Large intestine (tissue), 3 donors: ENCODE data around the gene VEPH1. TPM values are rescaled to one million over a fixed set of nuclear protein-coding genes. Genes with fewer than 3 reads are reported as not detected.

ENCODE experiments used
- DNase-seq, 2 donors: peaks; one replicate each; pipeline versions ENCODE4 v3.0.0 to v3.0.0-alpha.2; 2013
- H3K27ac ChIP-seq: one replicate; pipeline ENCODE4 v1.5.1; 2013; ENCODE audit warnings: low read length
- H3K27me3 ChIP-seq: 2 replicates; pipeline ENCODE4 v1.6.1; 2013; ENCODE audit warnings: low read length; ENCODE audit not compliant: control insufficient read depth, insufficient read depth
- H3K36me3 ChIP-seq: 2 replicates; pipeline ENCODE4 v1.6.1; 2013; ENCODE audit warnings: low read length; ENCODE audit not compliant: control insufficient read depth, insufficient read depth
- H3K4me1 ChIP-seq: one replicate; pipeline ENCODE4 v1.6.1; 2013; ENCODE audit warnings: low read length; ENCODE audit not compliant: control insufficient read depth, insufficient read depth
- H3K4me3 ChIP-seq: one replicate; pipeline ENCODE4 v1.5.1; 2013; ENCODE audit warnings: low read length
- H3K9me3 ChIP-seq: one replicate; pipeline ENCODE4 v1.6.1; 2013; ENCODE audit warnings: mild to moderate bottlenecking, low read depth, low read length, moderate library complexity; ENCODE audit not compliant: control insufficient read depth
- WGBS: methylation state at CpG from one replicate; pipeline ENCODE4 v1.1.5; 2013; ENCODE audit warnings: low lambda C conversion rate; ENCODE audit not compliant: insufficient coverage; 5-methylcytosine and 5-hydroxymethylcytosine counted together
- polyA plus RNA-seq: library from polyadenylated mRNA; unstranded; fragments of 120-200 nt; gene quantifications from one replicate; pipeline ENCODE4 v1.2.1, GENCODE V29; 2013

The VEPH1 gene
- polyA plus RNA-seq, 1 donor = 0.63 TPM

GRCh38 chr3:157388976-157389375, 114.2 kb downstream of the VEPH1 start:
- H3K36me3 ChIP-seq = no peaks in the 10 kb centered on the region
- no peak overlapping the region for H3K27ac ChIP-seq
- no peak for DNase-seq
- H3K9me3 ChIP-seq = no peaks in the 10 kb centered on the region
- no peaks in the 10 kb centered on the region for H3K4me1 ChIP-seq
- no peaks in the 10 kb centered on the region for H3K27me3 ChIP-seq
- no peak overlapping the region for H3K4me3 ChIP-seq

DNA sequence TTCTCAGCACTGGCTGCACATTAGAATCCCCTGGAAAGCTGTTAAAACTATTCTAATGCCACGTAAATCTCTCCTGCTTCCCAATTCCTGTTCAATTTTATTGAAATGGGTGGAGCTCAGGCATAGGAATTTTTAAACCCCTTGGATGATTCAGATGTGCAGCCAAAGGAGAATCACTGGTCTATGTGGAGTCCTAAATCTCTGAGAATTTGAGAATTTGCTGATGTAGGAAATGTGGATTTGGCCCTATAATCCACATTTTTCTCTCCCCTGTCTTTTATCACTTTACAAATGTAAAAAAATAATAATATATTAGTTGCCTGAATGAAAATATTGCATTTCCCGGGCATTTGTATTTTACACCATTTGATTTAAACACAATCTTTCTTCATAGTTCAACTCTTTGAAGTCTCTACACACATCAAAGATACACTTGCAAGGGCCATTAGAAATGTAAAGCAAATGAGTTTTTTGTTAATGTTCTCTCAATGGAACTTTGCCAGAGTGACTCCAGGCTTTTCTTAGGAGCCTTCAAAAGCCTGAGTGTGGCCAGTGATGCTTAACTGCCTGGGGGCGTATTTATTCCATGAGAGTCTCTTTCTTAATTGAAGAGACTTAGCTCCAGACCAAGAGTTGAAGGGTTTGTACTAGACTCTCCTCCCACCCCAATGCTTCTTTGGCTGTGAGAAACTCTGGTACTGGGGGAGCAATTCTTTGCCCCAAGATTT, 115.3 kb downstream of the VEPH1 start:
- Histone ChIP-seq H3K36me3 (no peaks in the 10 kb centered on the region), H3K9me3 (no peaks in the 10 kb centered on the region), H3K4me1 (no peaks in the 10 kb centered on the region), H3K27ac (no peak overlapping the region), H3K27me3 (no peaks in the 10 kb centered on the region), H3K4me3 (no peak overlapping the region)
- 86% methylated on average over 1 of the region's 3 CpGs for WGBS
- DNase-seq = no peak

- Histone ChIP-seq H3K27me3 (no peaks in the 10 kb centered on the region), H3K36me3 (no peaks in the 10 kb centered on the region), H3K4me1 (no peaks in the 10 kb centered on the region), H3K9me3 (no peaks in the 10 kb centered on the region), H3K27ac (no peak overlapping the region), H3K4me3 (no peak overlapping the region)
- 94% methylated on average over 3 of the region's 3 CpGs for WGBS
- DNase-seq = no peak
Measured at GRCh38 chr3:157384491-157384890, 118.7 kb downstream of the VEPH1 start.

DNA sequence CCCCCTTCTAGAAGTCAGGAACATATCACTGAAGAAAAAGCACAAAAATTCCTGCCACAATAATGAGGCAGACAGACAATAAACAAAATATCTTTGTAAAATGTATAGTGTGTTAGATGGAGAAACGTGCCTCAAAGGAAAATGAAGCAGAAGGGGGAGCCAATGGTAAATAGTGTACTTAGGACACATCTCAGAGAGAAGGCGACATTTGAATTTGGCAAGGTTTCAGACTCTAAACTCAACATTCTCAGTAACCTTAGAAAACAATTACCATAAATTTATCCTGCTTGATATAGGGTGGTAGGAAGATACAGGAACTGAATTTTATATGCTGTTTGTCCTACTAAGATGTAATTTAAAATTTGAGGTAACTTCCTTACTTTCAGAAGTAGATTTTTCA, 119.2 kb downstream of the VEPH1 start:
- H3K36me3 ChIP-seq = no peaks in the 10 kb centered on the region
- H3K27ac ChIP-seq = no peak overlapping the region
- no peaks in the 10 kb centered on the region for H3K9me3 ChIP-seq
- 83% methylated on average over 1 of the region's 2 CpGs for WGBS
- no peak overlapping the region for H3K4me3 ChIP-seq
- H3K27me3 ChIP-seq = no peaks in the 10 kb centered on the region
- no peak for DNase-seq
- no peaks in the 10 kb centered on the region for H3K4me1 ChIP-seq

DNA sequence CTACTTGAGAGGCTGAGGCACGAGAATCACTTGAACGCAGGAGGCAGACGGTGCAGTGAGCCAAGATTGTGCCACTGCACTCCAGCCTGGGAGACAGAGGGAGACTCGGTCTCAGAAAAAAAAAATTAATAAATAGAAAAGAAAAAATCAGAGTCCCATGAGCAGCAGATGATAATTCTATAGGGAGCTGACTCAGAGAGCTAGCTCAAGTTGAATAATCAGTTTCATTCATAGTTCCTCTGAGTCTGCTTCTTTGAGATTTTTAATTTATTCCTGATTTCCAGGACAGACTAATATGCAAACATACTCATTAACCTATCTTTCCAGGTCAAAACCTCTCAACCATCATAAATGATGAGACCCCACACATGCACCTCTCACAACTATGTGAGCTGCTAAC, 121.6 kb downstream of the VEPH1 start:
- Histone ChIP-seq H3K4me3 (no peak overlapping the region), H3K4me1 (no peaks in the 10 kb centered on the region), H3K36me3 (no peaks in the 10 kb centered on the region), H3K27me3 (no peaks in the 10 kb centered on the region), H3K9me3 (no peaks in the 10 kb centered on the region), H3K27ac (no peak overlapping the region)
- no peak for DNase-seq
- WGBS = no CpG with 5 or more reads among the region's 4 CpGs

DNA sequence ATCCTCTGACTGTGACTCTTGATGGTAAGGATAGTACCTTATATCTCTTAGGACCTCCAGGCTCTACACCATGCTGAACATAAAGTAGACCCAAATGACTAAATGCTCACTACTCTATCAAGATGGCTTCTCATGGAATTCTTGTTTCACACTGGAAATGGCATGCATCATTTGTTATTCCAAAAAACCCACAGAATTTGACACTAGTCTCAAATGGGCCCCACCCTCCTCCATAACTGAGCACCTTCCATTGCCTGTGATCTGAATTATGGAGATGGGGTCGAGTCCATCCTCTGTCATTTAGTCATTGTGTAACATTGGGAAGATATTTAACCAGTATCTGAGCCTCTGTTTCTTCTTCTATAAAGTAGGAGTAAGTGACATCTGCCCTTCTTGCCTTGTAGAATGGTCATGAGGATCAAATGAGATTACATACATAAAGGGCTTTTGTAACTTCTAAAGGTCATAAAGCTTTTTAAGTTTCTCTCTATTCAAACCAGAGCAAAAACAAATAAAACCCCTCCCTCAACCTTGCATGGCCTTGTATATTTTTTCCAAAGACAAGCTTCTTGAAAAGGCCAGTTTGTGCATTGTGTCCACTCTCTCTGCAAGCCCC, 123.6 kb downstream of the VEPH1 start:
- WGBS = no CpG with 5 or more reads among the region's 1 CpG

DNA sequence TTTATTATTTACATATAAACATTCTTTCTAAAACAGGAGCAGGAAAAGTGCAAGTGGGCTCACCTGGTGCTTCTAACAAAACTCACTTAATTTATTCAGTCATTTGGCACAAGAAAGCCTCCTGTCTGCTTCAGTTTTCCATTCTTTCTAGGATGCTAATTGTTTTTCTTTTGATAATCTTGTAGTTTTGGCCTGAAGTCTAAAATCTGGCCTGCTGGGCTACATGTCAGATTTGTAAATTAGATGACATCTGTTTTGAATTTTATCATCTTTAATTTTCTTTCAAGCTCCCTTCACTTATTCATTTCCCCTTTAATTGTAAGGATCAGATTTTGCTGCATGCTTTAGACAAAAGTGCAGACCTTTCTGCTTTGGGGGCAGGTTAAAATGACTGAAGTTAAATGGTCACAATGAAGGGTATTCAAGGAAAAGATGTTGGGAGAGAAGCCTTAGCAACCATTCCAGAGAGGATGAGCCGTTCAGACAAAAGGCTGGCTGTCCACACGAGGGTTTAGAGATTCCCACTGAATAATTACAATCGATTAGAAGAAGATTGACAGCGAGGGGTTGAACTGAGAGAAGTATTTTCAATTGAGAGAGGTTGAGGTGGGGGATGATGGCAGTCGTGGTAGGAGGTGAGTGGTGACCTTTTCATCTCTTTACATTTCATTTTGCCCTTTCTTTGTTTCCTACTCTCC, 126.5 kb downstream of the VEPH1 start:
- no peaks in the 10 kb centered on the region for H3K9me3 ChIP-seq
- DNase-seq = no peak

More for the DNA sequence above, 123.6 kb downstream of the VEPH1 start:
- Histone ChIP-seq H3K4me3 (no peak overlapping the region), H3K27me3 (no peaks in the 10 kb centered on the region), H3K4me1 (no peaks in the 10 kb centered on the region), H3K9me3 (no peaks in the 10 kb centered on the region), H3K27ac (no peak overlapping the region), H3K36me3 (no peaks in the 10 kb centered on the region)
- DNase-seq = no peak

GRCh38 chr3:157375342-157375986, 127.8 kb downstream of the VEPH1 start:
- Histone ChIP-seq H3K36me3 (no peaks in the 10 kb centered on the region), H3K4me1 (no peaks in the 10 kb centered on the region), H3K4me3 (no peak overlapping the region), H3K27ac (no peak overlapping the region), H3K9me3 (no peaks in the 10 kb centered on the region), H3K27me3 (no peaks in the 10 kb centered on the region)
- 80% methylated on average over 3 of the region's 4 CpGs for WGBS
- DNase-seq = no peak

More for the DNA sequence above, 126.5 kb downstream of the VEPH1 start:
- no peaks in the 10 kb centered on the region for H3K4me1 ChIP-seq
- no peak overlapping the region for H3K4me3 ChIP-seq
- no peaks in the 10 kb centered on the region for H3K36me3 ChIP-seq
- H3K27ac ChIP-seq = no peak overlapping the region
- no CpG with 5 or more reads among the region's 5 CpGs for WGBS
- H3K27me3 ChIP-seq = no peaks in the 10 kb centered on the region

DNA sequence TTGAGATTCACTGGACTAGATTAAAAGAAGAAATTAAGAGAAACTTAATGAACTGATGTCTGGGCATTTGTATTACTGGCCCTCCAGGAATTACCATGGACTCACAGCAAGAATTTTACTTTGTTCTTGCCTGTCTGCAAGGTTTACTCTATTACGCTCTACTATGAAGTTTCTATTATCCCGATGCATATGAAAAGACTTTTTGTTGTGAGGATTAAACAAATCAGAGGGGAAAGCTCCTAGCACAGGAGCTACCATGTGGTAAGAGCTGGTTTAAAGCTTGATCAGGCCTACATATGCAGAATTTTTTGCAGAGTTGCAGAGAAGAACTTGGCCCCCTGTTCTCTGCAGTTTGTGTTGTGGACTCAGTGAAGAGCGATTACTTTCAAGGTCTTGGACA, 128.3 kb downstream of the VEPH1 start:
- H3K9me3 ChIP-seq = no peaks in the 10 kb centered on the region
- WGBS = 100% methylated on average over 1 of the region's 3 CpGs
- DNase-seq = no peak

GRCh38 chr3:157373783-157374182, 129.4 kb downstream of the VEPH1 start:
- no peak overlapping the region for H3K27ac ChIP-seq
- WGBS = no CpG with 5 or more reads among the region's 6 CpGs
- DNase-seq = no peak
- no peaks in the 10 kb centered on the region for H3K36me3 ChIP-seq
- H3K27me3 ChIP-seq = no peaks in the 10 kb centered on the region
- H3K4me3 ChIP-seq = no peak overlapping the region
- H3K4me1 ChIP-seq = no peaks in the 10 kb centered on the region
- H3K9me3 ChIP-seq = no peaks in the 10 kb centered on the region

More for the DNA sequence above, 128.3 kb downstream of the VEPH1 start:
- no peak overlapping the region for H3K4me3 ChIP-seq
- no peak overlapping the region for H3K27ac ChIP-seq
- no peaks in the 10 kb centered on the region for H3K4me1 ChIP-seq
- no peaks in the 10 kb centered on the region for H3K27me3 ChIP-seq
- H3K36me3 ChIP-seq = no peaks in the 10 kb centered on the region
